NCI-H1092 (cell line): ENCODE data around the gene RNF207.
A peak's percentile ranks its signal among the peaks of the same experiment; 100 is the strongest.

ENCODE experiments used
- DNase-seq: peaks from one replicate; lab custom pipeline; 2025; lab: John Stamatoyannopoulos, UW

RNF207 gene

GRCh38 chr1:6269720-6270400 is 63.9 kb downstream of the RNF207 start:
- DNase-seq: peak; percentile 73

DNA sequence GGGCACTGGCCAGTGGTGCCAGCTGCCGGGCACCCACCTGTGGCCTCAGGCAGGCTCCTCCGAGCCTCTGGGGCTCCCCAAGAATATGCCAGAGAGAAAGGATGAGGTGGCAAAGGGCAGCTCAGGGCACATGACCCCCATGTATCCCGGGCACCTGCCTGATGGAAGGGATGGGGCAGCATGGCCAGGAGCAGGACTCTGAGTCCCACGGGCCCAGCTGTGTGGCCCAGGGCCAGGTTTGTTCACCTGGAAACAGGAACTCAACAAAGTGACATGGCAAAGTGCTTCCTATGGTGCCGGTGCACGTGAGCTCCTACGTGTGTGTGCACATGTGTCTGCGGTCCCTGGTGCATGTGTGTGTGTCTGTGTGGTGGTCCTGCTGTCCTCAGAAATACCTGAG is 64.5 kb downstream of the RNF207 start:
- peak; percentile 55 for DNase-seq
